GM18858 (cell line): ENCODE data around the gene KCTD17.

ENCODE experiments used
- ATAC-seq: cut with Tn5 transposase; IDR thresholded peaks from one replicate; pipeline ENCODE4 v1.9.1; 2021; ENCODE audit not compliant: unreplicated experiment

Gene KCTD17

DNA sequence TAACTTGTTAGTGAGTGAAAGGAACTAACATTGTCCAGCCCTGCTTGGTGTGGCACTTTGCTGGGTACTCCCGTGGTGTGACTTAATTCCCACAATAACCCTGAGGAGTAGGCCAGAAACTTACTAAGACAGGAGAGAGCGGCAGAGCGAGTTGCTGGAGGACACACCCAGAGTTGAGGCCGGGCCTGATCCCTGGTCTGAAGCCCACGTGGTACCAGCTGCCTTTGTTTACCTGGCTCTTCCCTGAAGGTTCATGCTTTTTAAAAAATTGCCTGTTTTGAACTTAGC, 31.4 kb upstream of the KCTD17 start:
- no peak for ATAC-seq

GRCh38 chr22:37021041-37021440, 30.5 kb upstream of the KCTD17 start:
- no peak for ATAC-seq

DNA sequence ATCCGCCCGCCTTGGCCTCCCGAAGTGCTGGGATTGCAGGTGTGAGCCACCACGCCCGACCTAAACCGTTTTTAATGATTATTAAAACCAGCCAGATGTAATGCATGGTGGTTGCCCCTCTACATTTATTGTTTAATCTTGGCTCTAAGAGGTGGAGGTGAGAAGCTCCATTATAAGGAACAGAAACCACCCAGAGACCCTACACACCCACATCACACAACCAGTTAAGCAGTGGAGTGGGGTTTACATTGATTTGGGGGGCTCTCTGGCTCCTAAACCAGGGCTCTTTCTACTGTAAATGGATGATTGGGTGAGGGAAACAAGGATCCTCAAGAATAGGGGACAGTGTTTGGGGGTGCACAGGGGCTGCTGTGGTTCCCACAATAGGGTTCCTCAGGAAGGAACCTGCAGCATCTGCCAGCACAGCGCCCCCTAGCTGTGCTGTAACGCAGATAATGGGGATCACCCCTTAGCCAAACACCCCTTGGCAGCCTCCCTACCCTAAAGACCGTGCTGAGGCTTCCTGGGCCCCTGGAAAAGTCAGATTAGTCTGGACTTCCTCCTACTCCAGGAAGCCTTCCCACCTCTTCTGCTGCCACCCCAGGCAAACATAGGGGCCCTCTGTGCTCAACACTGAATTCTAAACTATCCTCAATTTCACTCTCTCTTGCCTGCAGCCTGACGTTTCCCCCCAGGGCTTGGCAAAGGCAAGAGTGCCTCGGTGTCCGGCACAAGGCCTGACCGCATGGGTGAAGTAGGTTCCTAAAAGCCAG, 29.6 kb upstream of the KCTD17 start:
- ATAC-seq: no peak

DNA sequence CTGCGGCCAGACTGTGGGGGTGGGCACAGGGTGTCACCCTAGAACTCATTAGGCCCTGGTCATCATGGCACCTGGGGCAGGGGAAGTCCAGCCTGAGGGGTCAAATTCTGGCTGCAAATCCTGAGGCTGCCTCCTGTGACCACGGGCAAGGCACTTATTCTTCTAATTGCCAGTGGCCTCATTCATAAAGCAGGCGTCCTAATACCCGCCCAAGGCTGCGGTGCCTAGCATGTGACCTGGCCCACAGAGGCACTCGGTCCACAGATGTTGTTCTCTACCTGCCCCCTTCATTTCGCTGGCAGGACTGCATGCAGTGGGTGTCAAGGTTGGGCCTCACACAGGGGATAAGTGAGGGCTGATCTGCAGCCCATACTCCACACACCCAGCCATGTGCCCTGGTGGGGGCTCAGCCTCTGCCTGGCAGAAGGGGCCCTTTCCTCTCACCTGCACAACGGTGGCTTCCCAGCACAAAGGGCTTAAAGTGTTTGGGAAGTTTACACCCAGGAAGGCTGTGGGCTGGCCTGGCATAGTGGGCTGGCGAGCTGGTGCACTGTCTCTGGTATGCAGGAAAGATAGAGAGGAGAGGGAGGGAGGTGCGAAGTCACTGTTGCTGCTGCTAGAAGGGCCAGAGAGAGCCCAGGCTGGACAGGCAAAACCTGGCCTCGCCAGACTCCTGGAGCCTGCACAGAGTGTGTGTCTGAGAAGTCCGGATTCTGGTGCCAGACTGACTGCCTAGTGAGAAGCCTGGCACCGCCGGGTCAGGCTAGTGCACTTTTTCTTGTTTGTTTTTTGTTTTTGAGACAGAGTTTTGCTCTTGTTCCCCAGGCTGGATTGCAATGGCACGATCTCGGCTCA, 28.8 kb upstream of the KCTD17 start:
- ATAC-seq: no peak

- no peak for ATAC-seq
These were observed 27.7 kb upstream of the KCTD17 start for GRCh38 chr22:37023743-37024338.

GRCh38 chr22:37024339-37025157, 27.0 kb upstream of the KCTD17 start:
- ATAC-seq: no peak

DNA sequence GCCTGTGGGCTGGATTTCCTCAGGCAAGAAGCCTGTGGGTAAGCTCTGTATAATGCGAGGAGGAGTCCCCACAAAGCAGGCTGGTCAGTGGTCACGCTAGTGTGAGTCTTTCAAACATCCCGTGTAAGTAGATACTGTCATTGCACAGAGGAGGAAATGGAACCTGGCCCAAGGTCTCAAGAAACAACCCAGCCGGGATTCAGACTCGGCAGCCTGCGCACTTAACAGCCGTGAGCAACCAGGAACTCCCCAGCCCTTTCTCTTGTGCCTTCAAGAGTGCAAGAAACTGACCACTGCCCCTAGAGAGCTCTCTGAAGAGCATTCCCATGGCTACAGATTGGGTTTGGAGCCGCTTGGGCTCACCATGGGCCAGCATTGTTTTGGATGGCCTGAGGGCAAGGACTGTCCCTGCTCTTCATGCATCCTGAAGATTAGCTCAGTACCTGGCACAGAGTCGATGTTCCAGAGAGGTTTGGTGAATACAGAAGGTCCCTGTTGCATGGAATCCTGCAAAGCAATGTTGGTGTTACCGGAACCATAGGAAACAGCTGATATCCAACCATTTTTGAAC, 26.0 kb upstream of the KCTD17 start:
- no peak for ATAC-seq

DNA sequence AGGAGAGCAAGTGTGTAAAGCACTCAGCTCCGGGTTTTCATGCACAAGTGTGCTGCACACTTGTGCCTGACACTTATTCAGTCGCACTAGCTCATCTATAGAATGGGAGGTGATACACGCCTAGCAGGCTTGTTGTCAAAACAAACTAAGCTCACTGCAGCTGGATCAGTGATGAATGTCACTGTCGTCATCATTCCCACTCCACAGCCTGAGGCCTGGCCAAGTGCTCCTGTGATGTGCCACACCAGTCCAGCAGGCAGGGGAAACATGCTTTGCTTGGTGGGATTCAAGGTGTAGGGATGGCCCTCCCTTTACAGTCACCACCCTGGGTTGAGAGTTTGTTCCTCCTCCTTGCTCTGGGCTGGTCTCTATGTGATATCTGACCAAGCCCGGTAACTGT, 25.2 kb upstream of the KCTD17 start:
- ATAC-seq: no peak

DNA sequence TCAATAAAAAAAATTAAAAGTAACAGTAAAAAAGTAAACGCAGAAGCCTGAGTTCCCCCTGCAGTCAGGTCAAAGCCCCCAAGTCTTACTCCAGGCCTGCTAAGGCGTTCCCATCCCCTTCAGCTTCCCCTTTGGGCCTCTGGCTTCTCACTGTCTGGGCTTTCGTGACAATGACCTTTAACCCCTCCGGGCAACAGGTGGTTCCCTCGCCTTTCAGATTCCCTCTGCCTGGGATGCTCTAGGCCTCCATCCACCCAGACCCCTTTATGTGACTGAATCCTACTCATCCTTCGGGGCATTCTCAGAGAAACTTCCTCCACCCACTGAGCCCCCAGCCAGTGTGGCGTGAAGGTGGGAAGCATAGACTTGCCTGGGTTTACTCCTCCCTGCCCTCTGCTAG, 24.0 kb upstream of the KCTD17 start:
- ATAC-seq: no peak

DNA sequence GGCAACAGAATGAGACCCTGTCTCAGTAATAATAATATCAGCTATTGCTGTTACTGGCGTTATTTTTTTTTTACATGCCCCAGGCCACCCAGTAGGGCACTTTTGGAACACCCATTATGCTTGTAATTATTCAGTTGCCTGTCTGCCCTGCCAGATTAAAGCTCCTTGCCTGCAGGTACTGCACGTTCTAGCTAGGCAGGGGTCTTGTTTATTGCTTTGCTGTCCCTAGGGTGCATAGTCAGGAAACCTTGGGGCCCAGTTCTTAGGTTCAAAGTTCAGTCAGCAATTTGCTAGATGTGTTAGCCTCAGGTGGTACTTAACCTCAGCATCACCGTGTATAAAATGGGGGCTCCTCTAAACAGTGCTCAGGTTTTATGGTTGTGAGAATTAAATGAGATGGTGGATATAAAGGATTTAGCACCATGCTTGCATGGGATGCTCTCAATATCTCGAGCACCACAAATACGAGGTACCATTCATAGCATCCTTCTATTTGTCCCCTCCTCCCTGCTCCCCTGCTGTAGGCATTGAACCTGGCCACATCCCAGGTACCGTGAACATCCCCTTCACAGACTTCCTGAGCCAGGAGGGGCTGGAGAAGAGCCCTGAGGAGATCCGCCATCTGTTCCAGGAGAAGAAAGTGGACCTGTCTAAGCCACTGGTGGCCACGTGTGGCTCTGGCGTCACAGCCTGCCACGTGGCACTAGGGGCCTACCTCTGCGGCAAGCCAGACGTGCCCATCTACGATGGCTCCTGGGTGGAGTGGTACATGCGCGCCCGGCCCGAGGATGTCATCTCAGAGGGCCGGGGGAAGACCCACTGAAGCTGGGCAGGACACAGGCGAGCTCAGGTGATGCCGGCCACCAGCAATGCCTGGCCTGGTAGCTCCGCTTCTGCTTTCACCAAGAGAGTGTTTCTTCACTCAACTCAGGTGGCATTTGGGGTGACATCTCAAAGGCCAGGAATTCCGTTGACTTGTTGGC, 22.6 kb upstream of the KCTD17 start:
- ATAC-seq: no peak

DNA sequence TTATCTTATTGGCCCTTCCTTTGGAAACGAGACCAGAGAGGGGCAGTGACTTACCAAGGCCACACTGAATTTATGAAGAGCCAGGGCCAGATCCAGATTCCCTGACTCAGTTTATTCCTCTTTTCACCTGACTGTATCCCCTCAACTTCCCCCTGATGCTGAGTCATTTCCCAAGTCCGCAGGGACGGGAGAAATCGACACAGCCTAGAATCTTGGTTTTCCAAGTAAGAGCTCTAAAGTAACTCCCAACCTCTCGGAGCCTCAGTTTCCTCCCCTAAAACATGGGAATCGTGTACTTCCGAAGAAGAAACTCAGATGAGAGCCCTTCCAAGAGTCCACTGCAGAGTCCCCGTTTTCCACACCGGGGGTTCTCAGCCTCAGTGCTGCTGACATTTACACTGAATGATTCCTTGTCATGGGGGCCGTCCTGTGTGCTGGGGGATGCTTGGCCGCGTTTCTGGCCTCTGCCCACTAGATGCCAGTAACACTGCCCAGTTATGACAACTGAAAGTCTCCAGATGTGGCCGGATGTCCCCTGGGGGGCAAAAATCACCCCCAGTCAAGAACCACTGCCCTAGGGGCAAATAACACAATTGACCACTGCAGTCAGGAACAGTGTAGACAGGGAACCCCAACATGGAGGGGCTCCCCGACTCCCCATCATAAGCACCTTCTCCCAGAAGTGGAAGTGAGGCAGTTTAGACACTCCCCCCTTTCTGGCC, 20.8 kb upstream of the KCTD17 start:
- no peak for ATAC-seq

GRCh38 chr22:37032134-37032534, 19.4 kb upstream of the KCTD17 start:
- ATAC-seq: no peak

GRCh38 chr22:37032535-37033460, 18.7 kb upstream of the KCTD17 start:
- ATAC-seq: no peak

GRCh38 chr22:37033605-37034430, 17.7 kb upstream of the KCTD17 start:
- ATAC-seq: no peak

GRCh38 chr22:37036655-37037377, 14.7 kb upstream of the KCTD17 start:
- no peak for ATAC-seq

GRCh38 chr22:37037669-37038068, 13.9 kb upstream of the KCTD17 start:
- no peak for ATAC-seq

- ATAC-seq: no peak
These were observed 12.1 kb upstream of the KCTD17 start for GRCh38 chr22:37039466-37039865.
